Tibial nerve (tissue), 4 donors: ENCODE data around the gene NFATC1. TPM values are rescaled to one million over a fixed set of nuclear protein-coding genes. Genes with fewer than 3 reads are reported as not detected.

Experiments
- DNase-seq, 2 donors: peaks; one replicate each; pipeline ENCODE4 v3.0.0-alpha.2; 2019; ENCODE audit warnings: low spot score in 2 of 2
- H3K27ac ChIP-seq, 4 donors: fragments of 200-600 bp; sonication (generic) in 3 of 4; one replicate each; pipeline ENCODE4 v1.5.1; 2017 to 2019; ENCODE audit warnings: mild to moderate bottlenecking in 1 of 4
- H3K27me3 ChIP-seq, 2 donors: fragments of 200-600 bp; sonication (generic) in 1 of 2; one replicate each; pipeline versions ENCODE4 v1.5.1 to v1.6.0; 2017 to 2019
- H3K36me3 ChIP-seq, 3 donors: fragments of 200-600 bp; sonication (generic); one replicate each; pipeline ENCODE4 v1.5.1; 2018 to 2019
- H3K4me1 ChIP-seq, 4 donors: fragments of 200-600 bp; sonication (generic) in 3 of 4; one replicate each; pipeline ENCODE4 v1.5.1; 2017 to 2019
- H3K4me3 ChIP-seq, 4 donors: fragments of 200-600 bp; sonication (generic) in 3 of 4; one replicate each; pipeline ENCODE4 v1.5.1; 2017 to 2019; ENCODE audit warnings: mild to moderate bottlenecking in 1 of 4, moderate library complexity in 1 of 4
- H3K9me3 ChIP-seq, 4 donors: fragments of 200-600 bp; sonication (generic) in 3 of 4; one replicate each; pipeline ENCODE4 v1.5.1; 2017 to 2019
- EP300 ChIP-seq, 2 donors: sonication (generic); formaldehyde crosslinking; IDR thresholded peaks; one replicate each; pipeline ENCODE4 v1.6.1; 2017; ENCODE audit warnings: antibody characterized with exemption in 2 of 2, mild to moderate bottlenecking in 1 of 2
- POLR2A ChIP-seq, 2 donors: fragments of 450-650 bp; IDR thresholded peaks; one replicate each; pipeline ENCODE4 v1.6.1; 2017; ENCODE audit warnings: antibody characterized with exemption in 2 of 2, mild to moderate bottlenecking in 2 of 2, moderate library complexity in 2 of 2
- WGBS, 2 donors: methylation state at CpG; one replicate each; pipeline ENCODE4 v1.1.5; 2018; 5-methylcytosine and 5-hydroxymethylcytosine counted together
- small RNA-seq: library from RNA; depleted of rRNA; stranded (forward); fragments of <200 nt; gene quantifications from one replicate; pipeline ENCODE3, GENCODE V24; 2016
- total RNA-seq, 4 donors: library from RNA; depleted of rRNA; stranded (reverse); fragments of >200 nt; gene quantifications; one replicate each; pipeline ENCODE4 v1.1.0, GENCODE V29; 2016
- TF ChIP-seq, protein P1 (sequence below), 5 experiments: fragments of 200-600 bp in 3 of 5; fragments of 450-650 bp in 2 of 5; sonication (generic) in 3 of 5; IDR thresholded peaks; one replicate each; pipeline ENCODE4 v1.5.1; 2016 to 2019; ENCODE audit warnings: antibody characterized with exemption in 5 of 5, mild to moderate bottlenecking in 3 of 5, moderate library complexity in 2 of 5

The NFATC1 gene
- total RNA-seq, 4 donors from 2014 or later = 33.7 to 48.6 (median 37.8) TPM

GRCh38 chr18:79577451-79578395 is 182.0 kb downstream of the NFATC1 start:
- H3K27me3 ChIP-seq = no peaks in the 10 kb centered on the region
- H3K27ac ChIP-seq = peak overlapping the region in 2 of 4 donors; percentile 66 to 67
- no peaks in the 10 kb centered on the region for H3K36me3 ChIP-seq
- peak in 1 of 2 donors; percentile 6 for DNase-seq
- H3K9me3 ChIP-seq = peaks cover 0 to 17% (median 4%) of the 10 kb centered on the region in 4 donors
- TF ChIP-seq, protein P1, sequence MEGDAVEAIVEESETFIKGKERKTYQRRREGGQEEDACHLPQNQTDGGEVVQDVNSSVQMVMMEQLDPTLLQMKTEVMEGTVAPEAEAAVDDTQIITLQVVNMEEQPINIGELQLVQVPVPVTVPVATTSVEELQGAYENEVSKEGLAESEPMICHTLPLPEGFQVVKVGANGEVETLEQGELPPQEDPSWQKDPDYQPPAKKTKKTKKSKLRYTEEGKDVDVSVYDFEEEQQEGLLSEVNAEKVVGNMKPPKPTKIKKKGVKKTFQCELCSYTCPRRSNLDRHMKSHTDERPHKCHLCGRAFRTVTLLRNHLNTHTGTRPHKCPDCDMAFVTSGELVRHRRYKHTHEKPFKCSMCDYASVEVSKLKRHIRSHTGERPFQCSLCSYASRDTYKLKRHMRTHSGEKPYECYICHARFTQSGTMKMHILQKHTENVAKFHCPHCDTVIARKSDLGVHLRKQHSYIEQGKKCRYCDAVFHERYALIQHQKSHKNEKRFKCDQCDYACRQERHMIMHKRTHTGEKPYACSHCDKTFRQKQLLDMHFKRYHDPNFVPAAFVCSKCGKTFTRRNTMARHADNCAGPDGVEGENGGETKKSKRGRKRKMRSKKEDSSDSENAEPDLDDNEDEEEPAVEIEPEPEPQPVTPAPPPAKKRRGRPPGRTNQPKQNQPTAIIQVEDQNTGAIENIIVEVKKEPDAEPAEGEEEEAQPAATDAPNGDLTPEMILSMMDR (IDR thresholded peaks at IDR 0.05) = no peak
- no peak for TF ChIP-seq POLR2A (IDR thresholded peaks at IDR 0.05)
- no peak for TF ChIP-seq EP300 (IDR thresholded peaks at IDR 0.05)
- 65 to 69% methylated on average over 25 to 35 of the region's 37 CpGs for WGBS, 2 donors
- H3K4me1 ChIP-seq = peaks cover 0 to 43% (median 26%) of the 10 kb centered on the region in 4 donors
- H3K4me3 ChIP-seq = no peak overlapping the region

- Histone ChIP-seq H3K4me3 (no peak overlapping the region), H3K4me1 (peaks cover 0 to 49% (median 26%) of the 10 kb centered on the region in 4 donors), H3K27ac (no peak overlapping the region), H3K9me3 (peaks cover 0 to 8% (median 0%) of the 10 kb centered on the region in 4 donors), H3K27me3 (no peaks in the 10 kb centered on the region), H3K36me3 (no peaks in the 10 kb centered on the region)
- TF ChIP-seq, protein P1 (IDR thresholded peaks at IDR 0.05) = no peak
- 90% methylated on average over 24 to 26 of the region's 27 CpGs for WGBS, 2 donors
- DNase-seq = peak in 1 of 2 donors; percentile 5
Measured at GRCh38 chr18:79578396-79579260, 182.9 kb downstream of the NFATC1 start.

Small RNAs within 50 kb of the gene (small RNA-seq; reads per million reads assigned to genes)
- gene AC018445.2 = not detected
